Transverse colon (tissue), 4 donors: Measurements from ENCODE around the gene KIAA1210. TPM values are rescaled to one million over a fixed set of nuclear protein-coding genes. Genes with fewer than 3 reads are reported as not detected.

Source experiments
- DNase-seq: peaks from one replicate; pipeline ENCODE4 v3.0.0-alpha.2; 2019
- H3K27ac ChIP-seq, 4 donors: fragments of 200-600 bp; sonication (generic); 2 replicates each; pipeline ENCODE4 v1.5.1; 2016 to 2018; ENCODE audit warnings: inconsistent platforms in 4 of 4
- H3K27me3 ChIP-seq: fragments of 200-600 bp; sonication (generic); 2 replicates; pipeline ENCODE4 v1.5.1; 2017; ENCODE audit warnings: inconsistent platforms
- H3K36me3 ChIP-seq, 4 donors: fragments of 200-600 bp; sonication (generic); 2 replicates each; pipeline ENCODE4 v1.5.1; 2017 to 2019; ENCODE audit warnings: inconsistent platforms in 4 of 4
- H3K4me1 ChIP-seq, 4 donors: fragments of 200-600 bp; sonication (generic); 2 replicates each; pipeline ENCODE4 v1.5.1; 2017 to 2020; ENCODE audit warnings: inconsistent platforms in 4 of 4
- H3K4me3 ChIP-seq, 4 donors: fragments of 200-600 bp; sonication (generic); 1 replicate in 1 of 4; 2 replicates in 3 of 4; pipeline versions ENCODE4 v1.5.1 to v1.6.1; 2017 to 2019; ENCODE audit warnings: inconsistent platforms in 4 of 4
- H3K9me3 ChIP-seq, 2 donors: fragments of 200-600 bp; sonication (generic); 2 replicates each; pipeline ENCODE4 v1.5.1; 2017 to 2019; ENCODE audit warnings: inconsistent platforms in 2 of 2
- EP300 ChIP-seq: sonication (generic); formaldehyde crosslinking; IDR thresholded peaks from one replicate; pipeline ENCODE4 v1.6.1; 2017; ENCODE audit warnings: antibody characterized with exemption, low read depth
- POLR2A ChIP-seq: fragments of 450-650 bp; IDR thresholded peaks from one replicate; pipeline ENCODE4 v1.6.1; 2016; ENCODE audit warnings: antibody characterized with exemption, mild to moderate bottlenecking, moderate library complexity
- POLR2AphosphoS5 ChIP-seq, 3 donors: sonication (generic); formaldehyde crosslinking; IDR thresholded peaks; one replicate each; pipeline ENCODE4 v1.6.1; 2016; ENCODE audit warnings: antibody characterized with exemption in 3 of 3
- WGBS, 2 donors: methylation state at CpG; one replicate each; pipeline ENCODE4 v1.1.5; 2018; ENCODE audit warnings: low coverage in 1 of 2; 5-methylcytosine and 5-hydroxymethylcytosine counted together
- in situ Hi-C, 4 donors: fragments of 200-750 bp; cut with MboI; loops; one replicate each; pipeline versions ENCODE4 v1.15.0 to v1.15.1; 2017; ENCODE audit warnings: low sequenced_read_pairs in 3 of 4, low pct_ligation_motif_present in 1 of 4, low pct_unique_long_range_greater_than_20kb in 1 of 4
- intact Hi-C: fragments of 100-400 bp; cut with DNase I; formaldehyde crosslinking; loops from one replicate; pipeline ENCODE4 v1.15.1; 2023; ENCODE audit warnings: low total_unique reads
- total RNA-seq, 4 donors: library from RNA; depleted of rRNA; stranded (reverse); fragments of >200 nt; gene quantifications; one replicate each; pipeline ENCODE4 v1.1.0, GENCODE V29; 2016
- TF ChIP-seq, protein P1 (sequence below), 5 experiments: fragments of 200-600 bp in 3 of 5; fragments of 450-650 bp in 2 of 5; sonication (generic) in 3 of 5; IDR thresholded peaks; 1 replicate in 2 of 5; 2 replicates in 3 of 5; pipeline ENCODE4 v1.5.1; 2016 to 2017; ENCODE audit warnings: antibody characterized with exemption in 5 of 5, inconsistent platforms in 3 of 5, mild to moderate bottlenecking in 2 of 5, moderate library complexity in 1 of 5

KIAA1210 gene
- total RNA-seq, 4 donors from 2014 or later = not detected

DNA sequence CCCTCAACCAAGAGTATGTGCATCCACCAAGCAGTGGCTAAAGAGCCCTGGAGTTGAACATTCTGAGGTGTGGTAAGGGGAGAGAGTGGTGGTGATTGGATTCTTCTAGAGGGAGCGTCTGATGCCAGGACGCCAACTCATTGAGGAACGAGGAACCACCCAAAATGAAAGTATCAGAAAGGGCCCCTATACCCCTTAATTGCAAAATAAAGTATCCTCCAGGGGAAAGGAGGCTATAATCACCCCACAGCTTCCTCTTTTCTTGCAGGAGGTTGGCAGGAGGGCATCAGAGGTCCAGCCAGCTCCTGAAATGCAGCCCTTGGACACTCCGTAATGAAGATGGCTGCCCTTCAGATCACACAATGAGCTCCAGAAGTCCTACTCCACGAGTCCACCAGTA, 5.3 kb upstream of the KIAA1210 start:
- Histone ChIP-seq H3K27ac (no peak overlapping the region), H3K9me3 (no peaks in the 10 kb centered on the region), H3K36me3 (no peaks in the 10 kb centered on the region), H3K4me1 (no peaks in the 10 kb centered on the region), H3K4me3 (no peak overlapping the region), H3K27me3 (no peaks in the 10 kb centered on the region)
- 78% methylated on average over 5 of the region's 5 CpGs; no CpG with 5 or more reads in 1 of the 2 donors for WGBS, 2 donors
- intact Hi-C loops (no loop called here), in situ Hi-C loops (no loop called here)
- no peak for DNase-seq
- no peak for TF ChIP-seq POLR2AphosphoS5 (IDR thresholded peaks at IDR 0.05)
- no peak for TF ChIP-seq POLR2A
- TF ChIP-seq, protein P1, sequence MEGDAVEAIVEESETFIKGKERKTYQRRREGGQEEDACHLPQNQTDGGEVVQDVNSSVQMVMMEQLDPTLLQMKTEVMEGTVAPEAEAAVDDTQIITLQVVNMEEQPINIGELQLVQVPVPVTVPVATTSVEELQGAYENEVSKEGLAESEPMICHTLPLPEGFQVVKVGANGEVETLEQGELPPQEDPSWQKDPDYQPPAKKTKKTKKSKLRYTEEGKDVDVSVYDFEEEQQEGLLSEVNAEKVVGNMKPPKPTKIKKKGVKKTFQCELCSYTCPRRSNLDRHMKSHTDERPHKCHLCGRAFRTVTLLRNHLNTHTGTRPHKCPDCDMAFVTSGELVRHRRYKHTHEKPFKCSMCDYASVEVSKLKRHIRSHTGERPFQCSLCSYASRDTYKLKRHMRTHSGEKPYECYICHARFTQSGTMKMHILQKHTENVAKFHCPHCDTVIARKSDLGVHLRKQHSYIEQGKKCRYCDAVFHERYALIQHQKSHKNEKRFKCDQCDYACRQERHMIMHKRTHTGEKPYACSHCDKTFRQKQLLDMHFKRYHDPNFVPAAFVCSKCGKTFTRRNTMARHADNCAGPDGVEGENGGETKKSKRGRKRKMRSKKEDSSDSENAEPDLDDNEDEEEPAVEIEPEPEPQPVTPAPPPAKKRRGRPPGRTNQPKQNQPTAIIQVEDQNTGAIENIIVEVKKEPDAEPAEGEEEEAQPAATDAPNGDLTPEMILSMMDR (IDR thresholded peaks at IDR 0.05) = no peak

DNA sequence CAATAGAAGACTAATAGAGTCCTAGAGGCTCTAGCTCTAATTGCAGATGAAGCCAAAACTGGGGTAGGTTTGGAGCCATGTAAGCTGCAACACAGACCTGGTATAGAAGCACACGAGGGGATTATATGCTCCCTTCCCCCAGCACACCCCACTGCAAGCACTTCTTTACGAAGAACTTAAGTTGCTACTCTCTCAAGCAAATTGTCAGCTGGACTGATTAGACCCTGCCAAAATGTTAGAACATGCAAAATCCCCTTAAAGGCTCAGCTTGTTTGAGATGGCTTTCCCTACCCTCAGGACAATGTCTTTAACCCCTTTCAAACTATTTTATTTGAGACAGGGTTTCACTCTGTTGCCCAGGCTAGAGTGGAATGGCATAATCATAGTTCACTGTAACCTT, 4.7 kb upstream of the KIAA1210 start:
- no peak for TF ChIP-seq EP300
- TF ChIP-seq, protein P1 (IDR thresholded peaks at IDR 0.05) = no peak
- TF ChIP-seq POLR2AphosphoS5 (IDR thresholded peaks at IDR 0.05) = no peak
- no peak for TF ChIP-seq POLR2A
- H3K27ac ChIP-seq = no peak overlapping the region
- no peaks in the 10 kb centered on the region for H3K27me3 ChIP-seq
- no peak overlapping the region for H3K4me3 ChIP-seq
- DNase-seq = no peak
- in situ Hi-C loops = no loop called here
- no peaks in the 10 kb centered on the region for H3K4me1 ChIP-seq
- intact Hi-C loops = no loop called here
- WGBS, 2 donors = 56% methylated on average over 2 of the region's 2 CpGs; no CpG with 5 or more reads in 1 of the 2 donors
- no peaks in the 10 kb centered on the region for H3K9me3 ChIP-seq
- no peaks in the 10 kb centered on the region for H3K36me3 ChIP-seq

DNA sequence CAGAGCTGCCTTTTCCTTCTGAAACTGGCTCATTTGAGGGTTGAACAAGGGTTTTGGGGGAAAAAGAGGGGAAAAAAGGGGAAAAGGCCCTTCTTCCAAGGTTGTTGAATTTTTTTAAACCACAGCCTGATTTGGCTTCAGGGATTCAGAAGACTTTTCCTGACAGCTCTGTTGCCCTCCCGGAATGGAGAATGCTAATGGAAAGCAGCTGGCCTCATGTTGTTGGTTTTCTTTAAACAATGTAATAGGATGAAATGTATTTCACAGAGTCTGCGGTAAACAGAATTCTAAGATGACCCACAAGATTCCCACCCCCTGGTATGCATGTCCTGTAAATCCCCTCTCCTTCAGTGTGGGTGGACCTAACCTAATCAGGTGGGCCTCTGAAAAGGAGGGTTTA, 3.3 kb upstream of the KIAA1210 start:
- DNase-seq = no peak
- in situ Hi-C loops = no loop called here

DNA sequence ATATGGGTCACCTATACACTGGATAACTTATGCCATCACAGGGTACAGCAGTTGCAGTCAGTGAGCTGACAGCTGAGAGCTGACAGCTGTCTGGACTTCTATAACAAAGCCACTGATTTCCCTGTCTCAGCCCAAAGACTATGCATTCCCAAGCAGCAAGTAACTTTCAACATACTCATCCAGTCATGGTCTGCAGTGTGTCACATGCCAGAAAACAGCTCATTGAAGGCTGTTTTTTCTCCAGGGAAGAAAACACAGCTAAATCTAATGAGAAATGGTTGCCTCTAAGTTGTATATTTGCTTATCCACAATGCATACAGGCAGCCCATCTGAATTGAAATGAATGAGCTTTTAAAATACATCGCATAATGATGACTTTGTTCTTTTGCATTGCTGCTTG, 6.3 kb downstream of the KIAA1210 start:
- H3K9me3 ChIP-seq = no peaks in the 10 kb centered on the region
- in situ Hi-C loops (no loop called here), intact Hi-C loops (no loop called here)
- no peaks in the 10 kb centered on the region for H3K36me3 ChIP-seq
- no peak overlapping the region for H3K4me3 ChIP-seq
- no peak overlapping the region for H3K27ac ChIP-seq
- DNase-seq = no peak
- TF ChIP-seq EP300 (no peak), POLR2AphosphoS5 (IDR thresholded peaks at IDR 0.05) (no peak), POLR2A (no peak)
- TF ChIP-seq, protein P1 (IDR thresholded peaks at IDR 0.05) = no peak
- H3K4me1 ChIP-seq = no peaks in the 10 kb centered on the region
- 91% methylated on average over 1 of the region's 1 CpG; no CpG with 5 or more reads in 1 of the 2 donors for WGBS, 2 donors
- H3K27me3 ChIP-seq = no peaks in the 10 kb centered on the region

More for the DNA sequence above, 3.3 kb upstream of the KIAA1210 start:
- no peaks in the 10 kb centered on the region for H3K36me3 ChIP-seq
- H3K9me3 ChIP-seq = no peaks in the 10 kb centered on the region
- intact Hi-C loops = no loop called here
- H3K27me3 ChIP-seq = no peaks in the 10 kb centered on the region
- H3K27ac ChIP-seq = no peak overlapping the region
- no peaks in the 10 kb centered on the region for H3K4me1 ChIP-seq
- H3K4me3 ChIP-seq = no peak overlapping the region
- WGBS, 2 donors = 88% methylated on average over 2 of the region's 2 CpGs; no CpG with 5 or more reads in 1 of the 2 donors
- TF ChIP-seq POLR2AphosphoS5 (IDR thresholded peaks at IDR 0.05) (no peak), POLR2A (no peak), EP300 (no peak)
- TF ChIP-seq, protein P1 (IDR thresholded peaks at IDR 0.05) = no peak
